Mucosa of descending colon (tissue), 3 donors: ENCODE results near the gene NAA16. TPM values are rescaled to one million over a fixed set of nuclear protein-coding genes. Genes with fewer than 3 reads are reported as not detected.
"Not testable (repeated sequence)": the region's sequence is repeated elsewhere in the genome, so short reads cannot be mapped to it uniquely, and the experiment has no call there.

Experiments used
- ATAC-seq: fragments of 200-7000 bp; cut with Tn5 transposase; one replicate; pipeline ENCODE4 v1.9.1; 2020; ENCODE audit warnings: mild to moderate bottlenecking, moderate library complexity
- DNase-seq, 3 donors: peaks; one replicate each; pipeline ENCODE4 v3.0.0-alpha.2; 2020
- H3K36me3 ChIP-seq: fragments of 200-600 bp; one replicate; pipeline ENCODE4 v1.8.0; 2021; ENCODE audit warnings: low read depth, mild to moderate bottlenecking
- H3K4me1 ChIP-seq: fragments of 200-600 bp; one replicate; pipeline ENCODE4 v1.8.0; 2021; ENCODE audit warnings: low read depth, mild to moderate bottlenecking
- H3K4me3 ChIP-seq: fragments of 200-600 bp; one replicate; pipeline ENCODE4 v1.8.0; 2021; ENCODE audit warnings: mild to moderate bottlenecking
- H3K9me3 ChIP-seq: fragments of 200-600 bp; one replicate; pipeline ENCODE4 v1.8.0; 2021; ENCODE audit warnings: mild to moderate bottlenecking
- intact Hi-C, 2 donors: fragments of 100-400 bp; cut with DNase I in 1 of 2; cut with micrococcal nuclease in 1 of 2; formaldehyde crosslinking; loops; one replicate each; pipeline versions ENCODE4 v1.11.0 to v1.11.1; 2022; cut with DNase I, micrococcal nuclease
- total RNA-seq, 3 donors: library from RNA; stranded (reverse); fragmentation: NEBNext Ultra II Directional in 2 of 3; extraction: Animal tissue kit (Norgen Biotek cat#: 25700) in 2 of 3; gene quantifications; one replicate each; pipeline versions ENCODE4 v1.2.1 to v1.2.4, GENCODE V29; 2021 to 2023
- TF ChIP-seq, protein P1 (sequence below): fragments of 200-600 bp; IDR thresholded peaks from one replicate; pipeline ENCODE4 v1.8.0; 2022; ENCODE audit warnings: antibody characterized with exemption, mild to moderate bottlenecking
- donor health status: DM: no; HTN: no; CAD: no; lungs with moderate emphysema.
- donor health status: DM: no; HTN: no; CAD: no.
- donor health status: DM: no; HTN: yes; CAD: no.

NAA16 gene
- total RNA-seq, 3 donors from 2014 or later: 11.0 to 18.6 (median 18.1) TPM

DNA sequence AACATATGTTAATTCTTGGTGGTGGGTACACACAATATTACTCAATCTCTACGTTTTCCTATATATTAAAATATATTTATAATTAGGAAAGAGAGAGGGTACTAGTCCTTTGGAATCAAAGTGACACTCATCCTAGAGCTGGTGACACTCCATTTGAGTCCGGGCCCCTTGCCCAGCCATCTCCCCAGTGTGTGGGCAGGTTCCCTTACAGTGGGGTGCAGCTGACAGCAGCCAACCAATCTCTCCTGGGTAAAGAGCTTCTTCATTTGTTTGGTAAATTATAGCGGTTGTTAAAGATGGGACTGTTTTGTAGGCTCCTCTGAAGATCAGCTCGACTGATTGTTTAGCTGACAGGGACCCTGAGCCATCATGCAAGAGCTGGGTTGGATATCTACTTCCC, 109.1 kb downstream of the NAA16 start:
- Histone ChIP-seq H3K9me3 (no peaks in the 10 kb centered on the region), H3K4me3 (no peak overlapping the region), H3K36me3 (no peaks in the 10 kb centered on the region), H3K4me1 (no peaks in the 10 kb centered on the region)
- TF ChIP-seq, protein P1, sequence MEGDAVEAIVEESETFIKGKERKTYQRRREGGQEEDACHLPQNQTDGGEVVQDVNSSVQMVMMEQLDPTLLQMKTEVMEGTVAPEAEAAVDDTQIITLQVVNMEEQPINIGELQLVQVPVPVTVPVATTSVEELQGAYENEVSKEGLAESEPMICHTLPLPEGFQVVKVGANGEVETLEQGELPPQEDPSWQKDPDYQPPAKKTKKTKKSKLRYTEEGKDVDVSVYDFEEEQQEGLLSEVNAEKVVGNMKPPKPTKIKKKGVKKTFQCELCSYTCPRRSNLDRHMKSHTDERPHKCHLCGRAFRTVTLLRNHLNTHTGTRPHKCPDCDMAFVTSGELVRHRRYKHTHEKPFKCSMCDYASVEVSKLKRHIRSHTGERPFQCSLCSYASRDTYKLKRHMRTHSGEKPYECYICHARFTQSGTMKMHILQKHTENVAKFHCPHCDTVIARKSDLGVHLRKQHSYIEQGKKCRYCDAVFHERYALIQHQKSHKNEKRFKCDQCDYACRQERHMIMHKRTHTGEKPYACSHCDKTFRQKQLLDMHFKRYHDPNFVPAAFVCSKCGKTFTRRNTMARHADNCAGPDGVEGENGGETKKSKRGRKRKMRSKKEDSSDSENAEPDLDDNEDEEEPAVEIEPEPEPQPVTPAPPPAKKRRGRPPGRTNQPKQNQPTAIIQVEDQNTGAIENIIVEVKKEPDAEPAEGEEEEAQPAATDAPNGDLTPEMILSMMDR: no peak
- DNase-seq (no peak), ATAC-seq (no peak)
- intact Hi-C loops: no loop called here

DNA sequence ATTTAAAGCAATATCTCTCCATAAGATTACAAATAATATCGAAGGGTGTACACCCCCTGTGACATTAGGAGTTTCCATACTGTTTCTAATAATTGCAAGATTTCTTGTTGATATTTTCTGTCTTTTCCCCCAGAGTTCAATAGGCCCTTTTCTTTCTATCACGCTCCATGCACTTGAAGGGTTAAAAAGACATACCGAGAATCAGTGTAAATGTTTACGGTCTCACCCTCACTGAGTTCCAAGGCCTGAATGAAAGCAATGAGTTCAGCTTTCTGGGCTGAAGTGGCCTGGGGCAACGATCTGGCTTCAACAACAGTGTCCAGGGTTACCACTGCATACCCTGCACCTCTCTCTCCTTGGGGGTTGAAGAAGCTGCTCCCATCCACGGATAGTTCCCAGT, 110.3 kb downstream of the NAA16 start:
- DNase-seq, H3K9me3 ChIP-seq, H3K4me3 ChIP-seq, ATAC-seq, H3K4me1 ChIP-seq, intact Hi-C loops, H3K36me3 ChIP-seq: not testable (repeated sequence)

DNA sequence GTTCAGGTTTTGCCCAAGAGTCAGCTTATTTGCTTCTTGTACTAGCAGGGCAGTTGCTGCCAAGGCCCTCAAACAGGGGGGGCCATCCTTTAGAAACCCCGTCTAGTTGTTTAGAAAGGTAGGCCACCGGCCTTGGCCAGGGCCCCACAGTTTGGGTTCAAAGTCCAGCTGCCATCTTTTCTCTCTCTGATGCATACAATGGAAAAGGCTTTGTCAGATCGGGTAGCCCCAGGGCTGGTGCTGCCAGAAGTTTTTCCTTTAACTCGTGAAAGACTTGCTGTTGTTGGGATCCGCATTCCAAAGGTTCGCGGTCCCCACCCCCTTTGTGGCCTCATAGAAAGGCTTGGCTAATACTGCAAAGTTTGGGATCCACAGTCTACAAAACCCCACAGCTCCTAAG, 110.9 kb downstream of the NAA16 start:
- ATAC-seq, DNase-seq, H3K4me3 ChIP-seq, H3K4me1 ChIP-seq, H3K36me3 ChIP-seq, H3K9me3 ChIP-seq, intact Hi-C loops: not testable (repeated sequence)

DNA sequence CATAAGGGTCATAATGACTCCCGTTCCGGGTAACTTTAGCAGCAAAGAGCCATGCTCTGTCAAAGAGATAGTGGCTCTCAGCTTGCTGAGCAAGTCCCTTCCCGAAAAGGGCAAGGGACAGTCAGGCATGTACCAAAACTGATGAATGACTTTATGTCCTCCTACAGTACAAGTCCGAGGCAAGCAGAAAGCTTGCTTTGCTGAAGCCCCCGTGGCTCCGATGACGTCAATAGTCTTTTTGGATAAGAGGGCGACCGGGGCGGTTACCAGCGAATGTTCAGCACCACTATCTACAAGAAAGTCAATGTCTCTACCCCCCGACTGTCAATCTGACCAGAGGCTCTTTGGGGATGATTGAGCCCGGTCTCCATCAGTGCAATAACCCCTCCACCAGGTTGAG, 112.2 kb downstream of the NAA16 start:
- H3K4me3 ChIP-seq, DNase-seq, H3K36me3 ChIP-seq, H3K4me1 ChIP-seq, H3K9me3 ChIP-seq, ATAC-seq, intact Hi-C loops: not testable (repeated sequence)

DNA sequence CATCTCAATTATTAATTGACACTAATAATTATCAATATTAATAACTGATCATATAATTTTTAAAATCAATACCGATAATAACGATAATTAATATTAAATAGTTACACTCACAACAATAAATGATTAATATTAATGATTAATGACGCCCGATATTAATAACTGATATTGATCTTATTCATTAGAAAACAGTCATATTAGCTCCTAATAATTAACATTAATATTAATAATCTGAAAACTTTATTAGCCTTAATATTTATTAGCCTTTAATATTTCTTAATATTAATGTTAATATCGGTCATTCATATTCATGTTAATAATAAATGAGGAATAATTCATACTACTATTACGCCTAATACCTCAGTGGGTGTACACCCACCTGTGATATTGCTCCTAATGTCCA, 113.6 kb downstream of the NAA16 start:
- H3K36me3 ChIP-seq, H3K4me3 ChIP-seq, H3K4me1 ChIP-seq, intact Hi-C loops, ATAC-seq, H3K9me3 ChIP-seq, DNase-seq: not testable (repeated sequence)

DNA sequence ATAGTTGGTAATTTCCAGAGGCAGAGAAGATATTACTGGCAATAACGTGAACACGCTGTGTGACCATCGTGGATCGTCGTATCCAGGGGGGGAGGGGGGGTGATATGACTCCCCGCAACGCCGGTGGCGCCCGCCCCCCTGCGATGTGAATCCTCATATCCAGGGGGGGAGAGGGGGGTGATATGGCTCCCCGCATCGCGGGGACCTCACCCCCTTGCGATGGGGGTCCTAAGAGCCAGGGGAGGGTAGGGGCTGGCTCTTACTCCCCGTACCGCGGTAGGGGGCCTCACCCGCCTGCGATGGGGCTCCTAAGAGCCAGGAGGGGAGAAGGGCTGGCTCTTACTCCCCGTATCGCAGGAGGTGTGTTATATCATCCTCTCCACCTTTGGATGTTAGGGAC, 115.0 kb downstream of the NAA16 start:
- DNase-seq (no peak), ATAC-seq (no peak)
- intact Hi-C loops: no loop called here
- Histone ChIP-seq H3K9me3 (no peaks in the 10 kb centered on the region), H3K4me3 (no peak overlapping the region), H3K4me1 (no peaks in the 10 kb centered on the region), H3K36me3 (no peaks in the 10 kb centered on the region)
- TF ChIP-seq, protein P1: no peak

Other genes with a start within 250 kb of the NAA16 start
- 10 to 100 TPM in 1 of 3 donors, 1 to 10 TPM in 2; 6.4 to 11.4 (median 6.4) TPM for gene WBP4, start 249.8 kb upstream of the NAA16 start, total RNA-seq
- gene KBTBD6, start 178.5 kb upstream of the NAA16 start, total RNA-seq: 1 to 10 TPM; 2.6 to 7.6 (median 3.5) TPM
- 1 to 10 TPM; 5.3 to 8.6 (median 5.8) TPM for gene KBTBD7, start 116.7 kb upstream of the NAA16 start, total RNA-seq
- 10 to 100 TPM; 13.4 to 15.5 (median 14.6) TPM for gene MTRF1, start 47.7 kb upstream of the NAA16 start, total RNA-seq
- 10 to 100 TPM in 1 of 3 donors, 1 to 10 TPM in 2; 2.5 to 14.0 (median 4.7) TPM for gene RGCC, start 146.3 kb downstream of the NAA16 start, total RNA-seq